Stimulated activated CD8-positive, alpha-beta memory T cell treated with anti-CD3 and anti-CD28 coated beads, Interleukin-7, amount 100 ng/mL, for 1 hour (primary cell): ENCODE measurements around the gene BAMBI.

Source experiments
- DNase-seq, 2 donors: peaks; one replicate each; pipeline ENCODE4 v3.0.0-alpha.2; 2020; ENCODE audit warnings: low read depth in 2 of 2

Gene BAMBI

DNA sequence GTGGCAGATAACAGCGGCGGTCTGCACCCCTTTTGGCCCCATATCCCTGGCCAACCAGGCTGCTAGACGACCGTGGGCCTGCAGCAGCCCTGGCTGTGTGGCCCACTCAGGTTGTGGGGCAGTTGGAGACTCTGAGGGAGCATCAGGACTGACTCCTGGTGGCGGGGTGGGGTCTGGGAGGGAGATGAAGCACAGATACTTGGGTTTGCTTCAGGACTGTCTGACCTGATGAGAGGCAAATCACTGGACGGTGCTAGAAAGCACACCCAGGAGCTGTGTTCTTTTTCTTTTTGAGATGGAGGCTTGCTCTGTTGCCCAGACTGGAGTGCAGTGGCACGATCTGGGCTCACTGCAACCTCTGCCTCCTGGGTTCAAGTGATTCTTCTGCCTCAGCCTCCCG lies 28.2 kb downstream of the BAMBI start:
- DNase-seq, result no peak

DNA sequence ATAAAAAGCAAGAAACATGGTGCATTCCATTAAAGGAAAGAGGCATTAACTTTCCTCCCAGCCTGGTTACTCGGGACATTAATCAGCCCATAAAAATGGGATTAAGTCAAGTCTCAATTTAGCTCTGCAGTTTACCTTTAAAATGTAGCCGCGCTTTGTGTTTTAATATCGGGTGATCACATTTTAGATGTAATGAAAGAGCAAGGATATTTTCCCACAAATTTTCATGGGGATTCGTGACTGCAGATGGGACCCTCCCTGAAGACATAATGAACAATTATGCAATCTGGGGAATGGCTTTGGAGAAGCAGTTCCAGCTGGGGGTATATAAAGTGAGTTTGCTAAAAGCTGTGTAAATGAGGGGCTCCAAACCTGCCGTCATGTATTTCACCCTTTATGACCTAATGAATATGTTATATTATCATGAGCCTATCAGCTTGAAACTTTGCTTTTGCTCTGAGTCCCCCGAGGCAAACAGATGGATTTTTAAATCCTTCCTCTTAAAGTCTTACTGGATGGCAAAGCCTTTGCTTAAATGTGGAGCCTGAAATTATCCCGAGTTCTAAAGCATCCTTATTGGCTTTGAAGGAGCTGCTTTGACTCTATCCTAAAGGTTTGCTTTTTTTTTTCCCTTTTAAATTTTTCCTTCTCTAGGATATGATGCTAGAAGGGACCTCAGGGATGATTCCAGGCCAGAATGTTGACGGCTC lies 31.8 kb downstream of the BAMBI start:
- no peak for DNase-seq

DNA sequence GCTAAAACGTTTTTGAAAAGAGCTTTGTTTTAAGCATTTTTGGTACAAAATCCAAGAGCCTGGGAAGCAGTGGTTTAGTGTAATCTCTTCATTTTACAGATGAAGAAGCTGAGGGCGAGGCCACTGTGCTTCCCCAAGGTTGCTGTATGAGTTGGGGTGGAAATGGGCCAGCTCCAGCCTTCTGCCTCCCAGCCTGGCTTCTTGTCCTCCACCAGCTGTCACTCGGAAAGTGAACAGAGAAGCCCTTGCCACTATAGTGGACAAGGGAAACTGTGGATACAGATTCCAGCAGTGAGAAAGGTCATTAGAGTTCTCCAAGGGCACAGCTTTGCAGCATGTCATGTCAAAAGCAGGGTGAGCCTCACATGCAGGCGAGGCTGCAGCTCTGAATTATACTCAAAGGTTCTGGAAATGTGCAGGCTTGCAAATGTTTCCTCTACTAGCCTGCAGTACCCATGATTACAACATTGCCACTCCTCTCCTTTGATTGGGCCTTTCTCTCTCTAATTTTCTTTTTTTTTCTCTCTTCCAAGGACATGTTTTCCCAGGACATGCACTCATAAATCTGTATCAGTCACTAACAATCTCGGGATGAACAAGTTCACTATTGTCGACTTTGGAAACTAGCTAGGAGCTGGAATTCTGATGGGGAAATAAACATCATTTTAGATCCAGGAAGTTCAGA lies 33.0 kb downstream of the BAMBI start:
- no peak for DNase-seq

GRCh38 chr10:28711041-28711440 lies 33.7 kb downstream of the BAMBI start:
- no peak for DNase-seq

GRCh38 chr10:28711776-28712175 lies 34.5 kb downstream of the BAMBI start:
- no peak for DNase-seq

DNA sequence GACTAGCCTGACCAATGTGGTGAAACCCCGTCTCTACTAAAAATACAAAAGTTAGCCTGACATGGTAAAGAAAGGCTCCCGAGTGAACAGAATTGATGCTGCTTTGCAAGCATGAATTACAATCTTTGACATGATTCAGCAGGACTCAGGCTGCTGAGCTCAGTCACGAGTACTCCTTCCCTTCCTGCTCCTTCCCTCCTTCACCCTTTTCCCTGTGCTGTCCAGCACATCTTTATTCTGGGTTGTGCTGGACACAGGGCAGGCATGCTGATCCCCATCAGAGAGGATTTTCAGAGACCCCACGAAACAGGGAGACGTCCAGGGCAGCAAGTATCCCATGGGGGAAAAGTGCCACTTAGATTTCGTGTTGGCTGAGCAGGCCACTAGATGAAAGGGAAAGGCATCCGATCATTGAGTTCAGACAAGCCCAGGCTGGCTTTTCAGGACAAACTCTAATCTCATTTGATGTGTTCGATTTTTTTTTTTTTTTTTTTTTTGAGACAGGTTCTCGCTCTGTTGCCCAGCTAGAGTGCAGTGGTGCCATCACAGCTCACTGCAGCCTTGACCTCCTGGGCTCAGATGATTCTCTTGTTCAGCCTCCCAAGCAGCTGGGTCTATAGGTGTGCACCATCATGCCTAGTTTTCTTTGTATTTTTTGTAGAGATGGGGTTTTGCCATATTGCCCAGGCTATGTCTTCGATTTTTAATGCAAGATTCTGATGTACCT lies 36.5 kb downstream of the BAMBI start:
- DNase-seq, result no peak

DNA sequence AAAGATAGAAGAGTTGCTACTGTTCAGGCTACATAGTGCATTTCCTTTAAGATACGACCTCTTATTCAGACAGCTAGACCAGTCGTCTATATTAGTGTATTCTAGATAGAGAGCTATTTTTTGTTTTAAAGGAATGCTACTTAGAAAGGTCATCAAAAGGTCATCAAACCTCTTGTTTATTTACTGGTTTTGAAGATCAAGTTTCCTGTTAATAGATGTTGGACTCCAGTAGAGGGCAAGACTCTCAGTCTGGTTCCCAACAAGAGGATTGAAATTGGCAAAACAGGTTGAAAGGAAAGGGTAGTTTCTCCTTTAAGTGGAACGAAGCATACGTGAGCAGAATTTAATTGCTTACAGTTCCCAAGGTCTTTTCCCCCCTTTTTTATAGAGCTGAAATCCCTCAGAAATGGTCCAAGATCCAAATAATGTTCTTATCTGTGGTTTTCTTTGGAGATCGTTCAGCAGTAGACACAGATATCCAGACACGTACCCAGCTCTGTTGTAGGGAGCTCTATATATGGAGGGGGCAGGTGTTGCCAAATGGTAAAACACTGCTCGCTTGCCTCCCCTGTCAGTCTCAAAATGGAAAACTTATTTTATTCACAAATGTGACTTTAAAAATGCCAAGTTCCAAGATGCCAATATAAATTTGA lies 37.2 kb downstream of the BAMBI start:
- DNase-seq, result no peak

DNA sequence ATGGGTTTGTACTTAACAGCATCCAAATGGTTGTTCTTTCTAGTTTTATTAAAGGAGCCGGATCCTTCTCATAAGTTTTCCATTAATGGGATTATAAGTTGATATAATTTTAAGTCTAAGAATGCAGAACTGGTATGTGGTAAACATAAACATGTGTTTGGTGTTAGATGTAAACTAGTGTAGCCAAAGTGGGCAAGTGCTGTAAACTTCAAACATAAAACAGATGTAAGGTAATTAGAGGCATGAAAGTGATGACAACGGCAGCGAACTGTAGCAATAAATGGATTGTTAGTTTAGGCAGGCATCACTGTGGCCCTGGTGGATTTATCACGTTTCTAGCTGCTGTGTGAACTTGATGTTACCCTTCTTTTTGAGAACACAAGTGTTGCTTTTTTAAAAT lies 37.9 kb downstream of the BAMBI start:
- DNase-seq, result no peak

DNA sequence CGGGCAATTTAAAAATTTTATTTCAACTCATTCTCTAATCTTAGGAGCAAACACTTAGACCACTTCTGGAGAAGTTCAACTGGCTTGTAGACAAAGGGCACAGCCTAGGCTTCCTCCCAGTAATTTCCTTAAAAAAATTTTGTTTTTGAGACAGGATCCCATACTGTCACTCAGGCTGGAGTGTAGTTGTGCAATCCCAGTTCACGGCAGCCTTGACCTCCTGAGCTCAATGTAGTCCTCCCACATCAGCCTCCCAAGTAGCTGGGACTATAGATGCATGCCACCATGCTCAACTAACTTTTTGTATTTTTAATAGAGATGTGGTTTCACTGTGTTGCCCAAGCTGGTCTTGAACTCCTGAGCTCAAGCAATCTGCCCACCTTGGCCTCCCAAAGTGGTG lies 38.4 kb downstream of the BAMBI start:
- DNase-seq, result no peak

GRCh38 chr10:28716748-28717147 lies 39.4 kb downstream of the BAMBI start:
- no peak for DNase-seq

- DNase-seq, result no peak
Measured at GRCh38 chr10:28717656-28718201, 40.4 kb downstream of the BAMBI start.

GRCh38 chr10:28719789-28720436 lies 42.6 kb downstream of the BAMBI start:
- DNase-seq, result no peak

DNA sequence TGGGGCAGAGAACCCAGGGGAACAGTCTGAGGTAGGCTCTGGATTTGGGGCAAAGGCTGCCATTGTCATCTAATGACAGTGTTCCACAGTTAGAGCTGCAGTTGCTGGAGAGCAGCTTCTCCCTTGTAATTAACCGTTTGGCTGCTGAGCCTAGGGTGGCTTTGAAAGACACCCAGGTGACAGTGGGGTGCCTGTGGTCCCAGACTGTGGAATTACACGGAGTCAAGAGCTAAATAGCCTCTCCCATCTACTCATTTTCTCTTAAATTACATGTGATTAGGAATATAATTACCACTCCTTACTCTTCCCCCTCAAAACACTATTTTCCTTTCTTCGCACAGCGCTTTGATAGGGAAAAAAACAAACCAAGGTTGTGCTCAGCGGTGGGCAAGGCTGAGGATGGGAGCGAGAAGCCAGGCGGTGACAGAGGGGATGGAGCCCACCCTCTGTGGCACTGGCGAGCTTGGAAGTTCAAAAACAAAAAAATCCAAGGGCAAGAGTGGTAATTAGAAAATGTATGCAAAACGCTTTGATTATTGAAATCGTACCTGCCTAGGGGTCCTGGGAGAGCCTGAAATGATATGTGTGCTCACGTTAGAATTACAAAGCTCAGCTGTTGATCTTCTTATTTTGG lies 44.1 kb downstream of the BAMBI start:
- DNase-seq, result no peak

DNA sequence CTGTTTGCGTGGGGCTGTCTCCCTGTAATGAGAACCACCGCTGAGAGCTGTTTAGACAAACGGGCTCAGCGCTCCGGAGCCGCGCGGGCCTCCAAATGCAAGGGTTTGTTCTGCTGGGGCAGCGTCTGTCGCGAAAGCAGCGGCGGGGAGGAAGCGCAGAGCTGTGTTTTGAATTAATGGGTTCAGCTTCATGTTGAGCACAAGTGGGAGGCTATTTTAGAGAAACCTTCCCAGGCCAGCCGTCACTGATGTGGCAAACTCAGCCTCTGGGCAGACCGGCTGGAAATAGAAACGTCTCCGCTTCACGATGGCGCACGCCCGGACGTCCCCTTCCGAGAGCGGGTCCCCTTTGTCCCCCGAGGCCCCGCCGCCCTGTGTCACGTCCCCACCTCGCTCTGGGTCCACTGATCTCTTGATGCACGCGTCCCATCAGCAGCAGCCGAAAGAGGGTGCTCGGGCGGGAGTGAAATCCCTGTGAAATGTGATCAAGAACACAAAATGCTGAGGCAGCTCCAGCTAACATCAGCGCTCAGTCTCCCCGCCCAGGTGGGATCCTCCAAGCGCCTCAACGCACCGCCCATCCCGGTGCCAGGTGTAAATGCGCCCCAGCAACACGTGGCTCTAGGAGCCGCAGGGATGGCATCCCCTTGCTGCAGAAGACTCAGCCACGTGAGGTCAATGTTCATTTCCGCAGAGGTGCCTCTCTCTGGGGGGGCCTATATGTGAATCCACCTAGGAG lies 44.9 kb downstream of the BAMBI start:
- DNase-seq, result no peak

- DNase-seq, result no peak
Measured at GRCh38 chr10:28728366-28728765, 51.0 kb downstream of the BAMBI start.

DNA sequence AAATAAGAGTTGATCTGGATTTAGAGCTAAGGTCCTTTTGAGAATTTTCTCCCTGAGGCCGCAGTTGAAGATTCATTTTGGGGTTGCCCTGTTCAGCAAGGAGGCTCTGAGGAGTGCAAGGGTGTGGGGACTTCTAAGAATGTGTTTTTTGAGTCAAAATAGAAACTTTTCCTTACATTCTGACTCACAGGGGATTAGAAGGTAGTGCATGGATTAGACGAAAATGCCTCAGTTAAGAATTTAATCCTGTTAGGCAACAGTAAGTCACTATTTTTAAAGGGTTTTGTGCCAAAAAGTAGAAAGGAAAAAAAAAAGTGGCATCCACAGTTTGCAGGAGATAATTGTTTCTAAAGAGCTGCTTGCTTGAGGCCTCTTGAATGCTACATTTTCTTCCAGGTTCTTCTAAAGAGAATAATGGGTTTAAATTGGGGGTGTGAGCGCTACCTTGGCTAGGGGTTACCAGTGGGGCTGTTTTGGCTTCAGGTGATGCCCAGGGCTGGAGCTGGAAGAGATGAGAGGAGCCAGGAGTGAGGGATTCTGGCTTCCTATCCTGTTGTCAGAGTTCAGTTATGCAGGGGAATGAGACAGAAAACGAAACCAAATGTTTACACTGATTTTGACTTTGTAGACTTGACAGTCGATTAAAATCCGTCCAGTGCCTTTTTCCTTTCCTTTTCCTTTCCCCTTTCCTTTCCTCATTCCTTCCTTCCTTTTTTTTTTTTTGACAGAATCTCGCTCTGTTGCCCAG lies 52.9 kb downstream of the BAMBI start:
- no peak for DNase-seq

GRCh38 chr10:28732091-28732490 lies 54.8 kb downstream of the BAMBI start:
- no peak for DNase-seq
